HG03135 (cell line): ENCODE data around the gene AKT3.
"Not testable (repeated sequence)": the region's sequence is repeated elsewhere in the genome, so short reads cannot be mapped to it uniquely, and the experiment has no call there.

Experiments used
- ATAC-seq: cut with Tn5 transposase; IDR thresholded peaks from one replicate; pipeline ENCODE4 v1.9.1; 2021; ENCODE audit warnings: mild to moderate bottlenecking, moderate library complexity; ENCODE audit not compliant: unreplicated experiment

The AKT3 gene

DNA sequence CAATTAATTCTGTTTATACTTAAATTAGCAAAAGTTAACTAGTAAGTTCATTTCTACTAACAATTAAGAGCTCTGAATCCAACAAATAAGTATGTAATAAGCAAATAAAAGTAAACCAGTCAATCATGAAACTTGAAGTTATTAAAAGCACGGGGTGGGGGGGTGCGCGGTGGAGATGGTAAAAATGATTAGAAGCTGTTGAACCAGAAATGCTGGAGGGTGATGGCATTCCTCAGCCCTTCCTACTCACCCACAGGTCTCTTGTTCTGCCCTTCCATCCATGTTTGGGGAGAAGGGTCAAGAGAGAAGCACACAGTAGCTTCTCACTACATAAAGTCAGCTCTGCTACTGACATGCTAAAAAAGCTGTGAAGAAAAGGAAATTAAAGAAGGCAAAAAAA is 63.5 kb downstream of the AKT3 start:
- no peak for ATAC-seq

DNA sequence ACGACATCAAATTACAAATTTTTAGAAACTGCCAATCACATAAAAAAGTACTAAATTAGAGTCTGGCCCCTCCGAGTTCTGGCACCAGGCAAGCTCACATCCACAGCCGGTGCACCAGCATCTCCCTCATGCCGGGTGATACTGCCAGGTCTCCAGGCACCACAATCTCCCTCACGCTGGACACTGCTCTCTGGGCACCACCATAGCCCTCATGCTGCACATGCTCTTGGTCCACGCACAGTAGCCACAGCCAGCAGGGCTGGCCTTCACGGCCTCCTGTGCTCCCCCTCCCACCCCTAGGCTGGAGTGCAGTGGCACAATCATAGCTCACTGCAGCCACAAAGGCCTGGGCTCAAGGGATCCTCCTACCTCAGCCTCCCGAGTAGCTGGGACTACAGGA is 65.5 kb downstream of the AKT3 start:
- ATAC-seq, result no peak

DNA sequence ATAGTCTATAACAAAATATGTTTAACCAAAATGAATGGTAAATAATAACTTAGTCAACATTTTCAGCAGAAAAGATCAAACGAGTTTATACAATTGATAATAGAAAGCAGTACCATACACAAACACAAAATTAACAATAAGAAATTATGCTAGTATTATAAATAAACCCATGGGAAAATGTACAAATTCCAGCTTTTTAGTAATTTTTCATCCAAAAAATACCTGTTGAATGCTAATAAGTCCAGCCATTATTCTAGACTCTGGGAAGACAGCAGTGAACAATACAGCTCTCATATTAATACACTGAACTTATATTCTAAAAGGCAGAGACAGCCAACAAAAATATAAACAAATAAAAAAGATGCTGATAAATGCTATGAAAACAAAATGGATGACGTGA is 66.3 kb downstream of the AKT3 start:
- ATAC-seq, result no peak

DNA sequence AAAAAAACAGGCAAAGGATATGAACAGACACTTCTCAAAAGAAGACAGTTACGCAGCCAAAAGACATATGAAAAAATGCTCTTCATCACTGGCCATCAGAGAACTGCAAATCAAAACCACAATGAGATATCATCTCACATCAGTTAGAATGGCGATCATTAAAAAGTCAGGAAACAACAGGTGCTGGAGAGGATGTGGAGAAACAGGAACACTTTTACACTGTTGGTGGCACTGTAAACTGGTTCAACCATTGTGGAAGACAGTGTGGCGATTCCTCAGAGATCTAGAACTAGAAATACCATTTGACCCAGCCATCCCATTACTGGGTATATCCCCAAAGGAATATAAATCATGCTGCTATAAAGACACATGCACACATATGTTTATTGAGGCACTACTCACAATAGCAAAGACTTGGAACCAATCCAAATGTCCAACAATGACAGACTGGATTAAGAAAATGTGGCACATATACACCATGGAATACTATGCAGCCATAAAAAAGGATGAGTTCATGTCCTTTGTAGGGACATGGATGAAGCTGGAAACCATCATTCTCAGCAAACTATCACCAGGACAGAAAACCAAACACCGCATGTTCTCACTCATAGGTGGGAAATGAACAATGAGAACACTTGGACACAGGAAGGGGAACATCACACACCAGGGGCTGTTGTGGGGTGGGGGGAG is 77.5 kb downstream of the AKT3 start:
- ATAC-seq, result not testable (repeated sequence)

DNA sequence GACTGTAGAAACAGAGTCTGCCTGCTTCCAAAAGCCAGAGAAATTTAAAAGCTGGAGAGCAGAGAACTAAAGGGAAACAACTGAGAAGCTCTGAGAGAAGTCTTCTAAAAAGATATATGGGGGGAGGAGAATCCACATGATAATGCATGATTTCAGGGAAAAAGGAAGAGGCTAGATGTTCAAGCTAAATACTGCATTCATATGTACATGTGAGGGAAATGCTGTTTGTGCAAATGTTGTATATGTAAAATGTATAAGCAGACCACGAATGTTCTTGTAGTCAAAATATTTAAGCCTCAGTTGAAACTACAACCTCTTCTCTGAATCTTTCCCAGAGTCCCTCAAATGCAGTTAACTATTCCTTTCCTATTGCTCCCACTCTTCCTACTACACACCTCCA is 79.2 kb downstream of the AKT3 start:
- no peak for ATAC-seq

DNA sequence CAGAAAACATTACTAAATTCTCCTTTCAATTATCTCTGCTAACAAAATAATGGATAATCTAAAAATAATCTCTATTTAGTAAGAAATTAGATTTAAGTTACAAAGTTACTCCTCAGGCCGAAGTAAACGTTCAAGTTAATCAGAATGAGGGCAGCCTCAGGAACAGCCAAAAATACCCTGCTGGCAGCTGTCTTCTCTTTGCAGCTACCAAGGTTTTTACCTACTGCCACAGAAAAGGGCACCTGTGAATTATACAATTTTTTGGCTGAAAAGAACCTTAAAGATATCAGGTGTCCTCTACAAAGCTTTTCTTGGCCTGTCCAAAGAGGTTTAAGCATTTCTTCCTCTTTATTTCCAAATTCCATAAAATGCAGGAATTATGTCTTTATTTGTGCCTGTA is 84.4 kb downstream of the AKT3 start:
- no peak for ATAC-seq

DNA sequence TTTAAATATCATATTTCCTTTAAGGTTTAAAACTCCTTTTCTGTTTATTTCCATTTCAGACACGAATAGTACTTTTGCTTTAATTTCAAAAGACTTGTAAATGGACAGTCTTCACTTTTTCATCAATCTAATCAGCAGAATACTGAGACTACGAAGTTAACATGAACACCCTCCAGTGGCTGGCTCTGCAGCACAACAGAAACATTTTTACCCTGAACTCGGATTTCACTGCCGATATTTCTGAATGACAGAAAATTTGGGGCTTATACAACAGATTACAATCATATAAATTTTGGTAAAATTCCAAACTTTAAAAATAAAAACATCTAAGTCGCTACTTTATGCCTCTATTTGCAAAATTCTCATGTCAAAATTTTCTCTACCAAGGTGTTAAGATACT is 86.2 kb downstream of the AKT3 start:
- no peak for ATAC-seq

DNA sequence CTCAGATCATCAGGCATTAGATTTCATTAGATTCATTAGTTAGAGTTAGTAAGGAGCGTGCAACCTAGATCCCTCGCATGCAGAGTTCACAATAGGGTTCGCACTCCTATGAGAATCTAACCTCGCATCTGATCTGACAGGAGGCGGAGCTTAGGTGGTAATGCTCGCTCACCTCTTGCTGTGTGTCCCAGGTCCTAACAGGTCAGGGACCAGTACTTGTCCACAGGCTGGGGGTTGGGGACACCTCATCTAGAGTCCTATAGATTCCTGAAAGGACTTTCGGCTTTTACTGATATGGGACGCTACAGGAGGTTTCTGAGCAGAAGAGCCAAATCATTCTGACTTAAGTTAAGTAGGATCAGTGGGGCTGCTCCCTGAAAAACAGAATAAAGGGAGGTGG is 91.4 kb downstream of the AKT3 start:
- no peak for ATAC-seq

DNA sequence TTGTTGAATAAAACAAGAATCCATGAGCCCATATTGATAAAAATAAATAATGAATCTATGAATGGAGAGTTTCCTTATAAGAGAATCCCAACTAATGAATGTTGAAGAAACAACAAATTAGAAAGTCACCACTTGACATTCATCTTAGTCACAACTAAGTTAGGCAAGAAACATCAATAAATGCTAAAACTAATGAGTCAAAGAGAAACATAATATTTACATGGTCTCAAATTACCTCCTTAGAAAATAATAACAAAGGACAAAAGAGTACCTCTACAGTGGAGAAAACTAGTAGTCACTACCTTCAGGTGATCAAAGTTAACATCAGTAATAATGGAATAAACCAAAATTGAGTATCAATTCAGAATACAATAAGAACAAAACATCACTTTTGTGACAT is 93.5 kb downstream of the AKT3 start:
- ATAC-seq, result no peak

DNA sequence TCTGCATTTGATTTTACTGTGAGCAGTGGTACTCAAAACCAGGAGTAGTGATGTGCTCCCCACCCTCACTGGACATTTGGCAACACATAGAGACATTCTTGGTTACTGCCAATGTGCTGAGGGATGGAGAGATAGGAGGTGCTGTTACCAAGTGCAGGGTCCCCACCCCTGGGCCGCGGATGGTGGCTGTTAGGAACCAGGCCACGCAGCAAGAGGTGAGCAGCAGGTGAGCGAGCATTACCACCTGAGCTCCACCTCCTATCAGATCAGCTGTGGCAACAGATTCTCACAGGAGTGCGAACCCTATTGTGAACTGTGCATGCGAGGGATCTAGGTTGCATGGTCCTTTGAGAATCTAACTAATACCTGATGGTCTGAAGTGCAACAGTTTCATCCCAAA is 95.7 kb downstream of the AKT3 start:
- no peak for ATAC-seq

DNA sequence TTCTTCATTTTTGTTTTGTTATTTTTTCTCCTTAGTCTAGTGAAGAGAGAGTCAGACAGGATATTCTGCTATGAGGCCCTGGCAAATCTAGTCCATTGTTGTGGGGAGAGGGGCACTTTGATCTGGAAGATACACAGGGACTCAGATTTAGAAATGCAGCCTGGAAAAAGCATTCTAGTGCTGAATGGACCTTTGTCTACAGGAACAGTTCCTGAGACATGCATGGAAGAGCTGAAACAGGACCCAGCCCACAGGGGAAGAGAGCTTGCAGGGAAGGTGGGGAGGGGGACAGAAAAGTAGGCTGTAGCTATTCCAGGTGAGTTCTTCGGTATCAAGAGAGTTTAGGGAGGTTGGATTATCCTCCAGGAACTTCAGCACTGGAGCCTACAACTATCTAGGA is 98.5 kb downstream of the AKT3 start:
- ATAC-seq, result no peak

DNA sequence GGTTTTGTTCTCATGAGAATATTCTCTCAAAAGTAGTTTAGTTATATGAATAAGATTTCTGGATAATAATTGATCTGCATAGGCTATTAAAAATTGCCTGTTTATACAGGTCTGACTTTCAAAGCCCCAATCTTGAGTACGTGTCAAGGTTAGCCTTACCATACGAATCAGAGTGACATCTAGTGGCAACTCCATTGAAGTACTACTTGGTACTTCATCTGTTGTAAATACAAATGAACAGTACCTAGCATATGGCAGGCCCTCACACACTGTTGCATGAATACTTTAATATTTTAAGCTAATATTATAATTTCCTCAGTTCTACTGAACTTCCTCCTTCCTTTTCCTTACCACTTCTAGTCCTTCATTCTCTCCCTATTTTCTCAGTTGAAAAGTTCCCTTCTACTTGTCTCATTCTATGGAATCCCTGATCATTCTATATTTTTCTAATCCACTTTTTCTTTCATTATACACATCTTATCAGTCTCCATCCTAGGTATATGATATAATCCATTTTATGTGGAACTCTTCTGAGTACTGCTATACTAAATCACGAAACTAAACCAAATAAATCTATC is 101.2 kb downstream of the AKT3 start:
- peak; percentile 90 for ATAC-seq

DNA sequence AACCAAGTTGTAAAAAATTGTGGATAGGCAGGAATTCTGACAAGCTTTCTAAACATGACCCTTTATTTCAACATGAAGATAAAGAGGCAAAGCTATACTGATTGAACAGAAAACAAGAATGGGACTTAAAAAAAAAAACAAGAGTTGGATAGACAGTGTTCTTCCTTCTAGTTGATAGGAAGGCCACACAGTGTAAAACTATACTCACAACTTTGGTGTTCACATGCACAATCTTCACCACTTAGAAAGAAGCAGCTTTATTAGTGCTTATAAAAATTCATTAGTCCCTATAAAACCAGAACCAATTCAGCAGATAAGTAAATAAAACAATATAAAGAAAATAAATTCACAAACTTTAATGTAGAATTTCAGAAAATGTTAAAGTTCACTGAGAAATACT is 101.8 kb downstream of the AKT3 start:
- no peak for ATAC-seq

DNA sequence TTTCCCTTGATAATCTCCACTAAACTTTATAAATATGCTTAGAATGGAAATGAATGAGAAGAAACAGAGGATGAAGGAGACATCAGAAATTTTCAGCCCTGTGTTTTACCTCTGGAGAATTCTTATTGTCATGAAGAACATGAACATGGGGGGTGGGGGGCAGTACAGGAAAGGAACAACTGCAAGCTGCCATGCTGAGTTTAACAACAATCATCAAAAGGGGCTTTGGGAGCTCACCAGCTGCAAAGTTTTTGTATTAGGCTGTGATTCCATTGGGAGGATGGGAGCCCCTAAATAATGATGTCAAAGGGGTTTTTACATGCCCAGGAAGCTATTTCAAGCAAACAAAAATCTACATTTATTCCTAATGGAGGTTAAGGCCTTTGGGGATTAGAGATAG is 103.3 kb downstream of the AKT3 start:
- ATAC-seq, result no peak

DNA sequence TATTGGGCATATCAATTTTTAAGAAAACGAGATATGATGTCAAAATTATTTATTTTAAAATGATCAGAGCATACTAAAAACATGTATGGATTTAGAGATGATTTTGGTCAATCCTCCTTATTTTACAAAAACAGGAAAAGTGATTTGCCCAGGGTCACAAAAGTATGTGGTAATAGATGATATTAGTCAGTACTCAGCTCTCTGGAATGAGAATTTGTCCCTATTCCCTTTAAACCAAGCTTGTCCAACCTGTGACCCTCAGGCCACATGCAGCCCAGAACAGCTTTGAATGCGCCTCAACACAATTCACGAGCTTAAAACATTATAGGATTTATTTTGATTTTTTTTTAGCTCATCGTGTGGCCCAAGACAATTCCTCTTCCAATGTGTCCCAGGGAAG is 104.7 kb downstream of the AKT3 start:
- ATAC-seq, result no peak

DNA sequence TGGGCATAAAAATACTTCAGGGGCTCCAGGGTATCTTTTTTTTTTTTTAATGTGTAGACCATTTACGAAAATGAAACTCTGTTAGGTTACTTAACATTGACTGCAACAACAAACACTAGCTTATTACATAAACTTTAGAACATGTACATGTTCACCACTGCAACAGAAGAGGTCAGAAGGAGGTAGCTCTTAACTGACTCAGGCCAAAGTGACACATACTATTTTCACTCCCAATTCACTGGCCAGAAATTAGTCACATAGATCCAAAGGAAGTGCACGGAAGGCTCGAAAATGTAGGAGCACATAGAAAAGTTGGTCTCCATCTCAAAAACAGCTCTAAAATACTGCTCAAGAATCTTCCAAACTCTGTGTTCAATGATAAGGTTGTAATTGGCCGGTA is 107.2 kb downstream of the AKT3 start:
- no peak for ATAC-seq

DNA sequence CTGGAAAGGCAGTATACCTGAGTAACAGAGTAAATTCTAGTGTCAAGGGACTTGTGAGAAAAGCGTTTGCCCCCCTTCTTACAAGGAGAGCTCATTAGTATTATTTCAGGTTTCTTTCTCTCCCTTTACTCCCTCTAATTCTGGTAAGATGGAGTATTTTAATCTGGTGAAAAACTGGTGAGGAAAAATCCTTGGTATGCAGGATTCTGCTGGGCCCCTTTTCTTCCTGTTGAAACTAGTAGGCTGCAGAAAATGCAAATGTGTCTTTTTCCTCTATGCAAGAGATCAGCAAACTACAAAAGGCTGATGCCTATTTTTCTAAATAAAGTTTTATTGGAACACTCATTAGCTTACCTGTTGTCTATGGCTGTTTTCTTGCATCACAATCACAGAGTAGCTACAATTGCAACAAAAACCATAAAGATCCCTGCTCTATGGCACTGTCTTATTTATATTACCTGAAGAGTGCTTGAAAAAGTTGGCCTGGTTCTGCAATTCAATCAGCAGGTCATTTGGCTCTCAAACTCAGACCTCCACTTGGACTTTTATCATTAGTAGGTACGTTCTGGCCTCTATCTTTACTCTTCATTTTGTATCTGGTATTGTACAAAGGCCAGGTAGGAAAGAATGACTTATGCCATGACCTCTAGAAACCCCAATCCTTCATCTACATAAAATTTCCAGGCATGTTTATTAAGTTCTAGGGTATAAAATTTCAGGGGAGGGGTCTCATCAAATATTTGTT is 109.6 kb downstream of the AKT3 start:
- ATAC-seq, result no peak

DNA sequence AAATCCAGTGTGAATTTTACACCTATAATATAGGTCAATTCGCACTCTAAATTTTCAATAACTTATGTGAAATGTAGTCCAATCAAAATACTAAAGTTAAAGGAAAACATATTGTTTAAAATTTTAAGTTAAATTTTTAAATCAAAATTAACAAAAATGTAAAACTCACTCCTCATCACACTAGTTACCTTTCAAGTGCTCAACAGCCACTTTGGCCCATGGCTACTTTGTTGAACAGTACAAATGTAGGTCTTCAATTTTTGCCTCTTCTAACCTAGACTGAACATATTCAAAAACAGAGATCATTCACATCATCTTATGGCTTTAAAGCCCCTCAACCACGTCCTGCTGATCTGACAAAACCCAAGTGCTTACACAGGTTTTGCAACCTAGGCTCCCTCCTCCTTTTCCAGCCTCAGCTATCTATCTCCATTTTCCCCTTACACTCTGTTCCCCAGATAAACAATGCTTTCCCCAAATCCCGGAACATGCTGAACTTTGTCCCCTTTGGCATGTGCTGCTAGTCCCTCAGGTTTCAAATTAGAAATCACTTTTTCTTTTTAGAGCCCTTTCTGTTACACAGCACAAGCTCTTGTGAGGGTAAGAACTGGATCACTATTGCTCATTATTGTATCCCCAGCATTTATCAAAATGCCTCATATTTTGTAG is 110.6 kb downstream of the AKT3 start:
- ATAC-seq, result no peak

DNA sequence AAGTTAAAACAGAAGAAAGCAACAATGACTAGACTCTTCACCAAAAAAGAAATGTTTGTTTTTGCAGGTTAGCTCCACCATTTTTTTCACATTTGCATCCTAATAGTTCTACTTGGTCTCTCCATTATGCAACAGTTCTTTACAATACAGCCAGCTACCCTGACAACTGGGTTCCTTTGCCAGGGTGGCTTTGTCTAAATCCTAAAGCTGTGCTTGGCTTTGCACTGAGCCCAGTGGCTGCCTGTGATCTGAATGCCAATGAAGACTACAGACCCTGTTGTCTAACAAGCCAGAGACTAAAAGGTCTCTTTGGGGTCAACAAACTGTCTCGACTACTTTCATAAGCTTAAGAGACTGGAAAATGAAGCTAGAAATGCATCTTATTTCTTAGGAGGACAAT is 112.0 kb downstream of the AKT3 start:
- no peak for ATAC-seq

DNA sequence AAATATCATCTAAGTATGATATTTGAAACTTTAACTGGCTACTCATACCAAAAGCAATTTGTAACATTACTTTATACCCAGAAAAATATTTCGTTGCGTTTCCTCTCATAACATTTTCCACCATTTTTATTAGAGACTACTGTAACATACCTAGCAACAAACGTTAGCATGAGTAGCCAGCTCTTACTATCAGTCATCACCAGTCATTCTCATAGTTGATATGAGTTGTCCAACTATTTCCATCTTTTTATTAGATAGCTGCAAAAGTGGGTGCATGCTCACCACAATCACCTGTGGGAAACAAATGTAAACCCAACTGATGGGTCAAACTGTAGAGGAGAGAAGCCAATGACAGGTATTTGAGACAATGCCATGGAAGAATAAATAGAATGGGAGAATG is 114.6 kb downstream of the AKT3 start:
- ATAC-seq, result no peak

DNA sequence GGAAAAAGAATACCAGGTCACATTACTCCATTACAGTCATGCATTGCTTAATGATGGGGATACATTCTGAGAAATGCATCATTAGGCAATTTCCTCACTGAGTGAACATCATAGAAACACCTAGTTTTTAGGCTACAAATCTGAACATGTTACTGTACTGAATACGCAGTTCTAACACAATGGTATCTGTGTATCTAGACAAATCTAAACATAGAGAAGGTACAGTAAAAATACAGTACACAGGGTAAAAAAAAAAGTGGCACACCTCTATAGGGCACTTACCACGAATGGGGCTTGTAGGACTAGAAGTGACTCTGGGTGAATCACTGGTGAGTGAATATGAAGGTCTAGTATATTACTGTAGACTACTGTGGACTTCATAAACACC is 115.7 kb downstream of the AKT3 start:
- ATAC-seq, result no peak
